ENCODE data around the gene PCDH11Y. TPM values are rescaled to one million over a fixed set of nuclear protein-coding genes. Genes with fewer than 3 reads are reported as not detected.
"Not testable (repeated sequence)": the region's sequence is repeated elsewhere in the genome, so short reads cannot be mapped to it uniquely, and the experiment has no call there.

Gene PCDH11Y
- total RNA-seq, 1 experiment from 2014 or later, result not detected

DNA sequence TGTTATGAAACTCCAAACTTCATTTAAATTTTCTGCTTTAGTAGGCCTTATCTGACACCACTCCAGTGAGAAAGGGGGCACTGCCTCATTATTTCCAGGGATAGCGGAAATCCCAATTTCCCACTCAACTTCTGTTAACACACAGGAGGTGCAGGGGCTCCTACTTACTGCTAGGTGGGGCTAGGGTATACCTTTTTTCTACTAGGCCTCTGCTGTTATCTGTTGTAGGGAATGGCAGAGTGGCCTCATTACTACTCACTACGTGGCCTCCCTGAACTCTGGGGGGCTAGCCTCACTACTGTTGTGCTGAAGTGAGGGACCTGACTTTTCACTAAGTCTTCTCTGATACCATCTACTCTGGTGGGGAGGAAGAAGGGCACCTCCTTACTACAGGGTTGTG lies 215.0 kb downstream of the PCDH11Y start:
- BruUV-seq (replicated peaks); intact Hi-C loops (cut with micrococcal nuclease); H3K27me3 ChIP-seq (ENCODE audit: insufficient read depth, low read length); POLR2A ChIA-PET; CTCF ChIA-PET; H4K20me1 ChIP-seq (ENCODE audit: insufficient read depth); RAD21 ChIA-PET (ENCODE audit: low non-redundant PET in 1 of 2, low total read pairs in 2 of 2, uncharacterized antibody in 2 of 2, unreplicated experiment in 2 of 2); H3K9me3 ChIP-seq (ENCODE audit: control insufficient read depth in 1 of 2, insufficient read depth in 1 of 2, low read depth in 1 of 2, low read length in 2 of 2); H3K27ac ChIP-seq (ENCODE audit: low read depth, low read length); H3K4me1 ChIP-seq (ENCODE audit: control insufficient read depth in 1 of 2, insufficient read depth in 2 of 2, low read length in 2 of 2); H3K9ac ChIP-seq (ENCODE audit: low read length); H3K36me3 ChIP-seq (ENCODE audit: control insufficient read depth in 1 of 2, insufficient read depth in 2 of 2, low read length in 2 of 2); ATAC-seq; H3K79me2 ChIP-seq (ENCODE audit: insufficient read depth, low read length); DNase-seq (ENCODE audit: low read depth, low spot score); H2AFZ ChIP-seq (ENCODE audit: low read depth, low read length, poor library complexity, severe bottlenecking); H3K4me2 ChIP-seq (ENCODE audit: low read length); H3K4me3 ChIP-seq (replicated peaks in 1 of 2; ENCODE audit: low read depth in 1 of 2, low read length in 2 of 2); H3K9me2 ChIP-seq (ENCODE audit: insufficient read depth): not testable (repeated sequence)

DNA sequence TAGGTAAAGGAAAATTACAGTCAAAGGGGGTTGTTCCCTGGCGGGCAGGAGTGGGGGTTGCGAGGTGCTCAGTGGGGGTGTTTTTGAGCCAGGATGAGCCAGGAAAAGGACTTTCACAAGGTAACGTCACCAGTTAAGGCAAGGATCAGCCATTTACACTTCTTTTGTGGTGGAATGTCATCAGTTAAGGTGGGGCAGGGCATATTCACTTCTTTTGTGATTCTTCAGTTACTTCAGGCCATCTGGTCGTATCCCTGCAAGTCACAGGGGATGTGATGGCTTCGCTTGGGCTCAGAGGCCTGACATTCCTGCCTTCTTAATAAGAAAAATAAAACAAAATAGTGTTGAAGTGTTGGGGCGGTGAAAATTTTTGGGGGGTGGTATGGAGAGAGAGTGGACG lies 324.8 kb downstream of the PCDH11Y start:
- CTCF ChIA-PET; H3K9ac ChIP-seq (ENCODE audit: low read length); H3K27me3 ChIP-seq (ENCODE audit: insufficient read depth, low read length); POLR2A ChIA-PET; H2AFZ ChIP-seq (ENCODE audit: low read depth, low read length, poor library complexity, severe bottlenecking); H3K79me2 ChIP-seq (ENCODE audit: insufficient read depth, low read length); RAD21 ChIA-PET (ENCODE audit: low non-redundant PET in 1 of 2, low total read pairs in 2 of 2, uncharacterized antibody in 2 of 2, unreplicated experiment in 2 of 2); H3K9me2 ChIP-seq (ENCODE audit: insufficient read depth); BruUV-seq (replicated peaks); H3K4me3 ChIP-seq (replicated peaks in 1 of 2; ENCODE audit: low read depth in 1 of 2, low read length in 2 of 2); intact Hi-C loops (cut with micrococcal nuclease); H3K36me3 ChIP-seq (ENCODE audit: control insufficient read depth in 1 of 2, insufficient read depth in 2 of 2, low read length in 2 of 2); H3K9me3 ChIP-seq (ENCODE audit: control insufficient read depth in 1 of 2, insufficient read depth in 1 of 2, low read depth in 1 of 2, low read length in 2 of 2); H3K27ac ChIP-seq (ENCODE audit: low read depth, low read length); ATAC-seq; DNase-seq (ENCODE audit: low read depth, low spot score); H3K4me2 ChIP-seq (ENCODE audit: low read length); H4K20me1 ChIP-seq (ENCODE audit: insufficient read depth); H3K4me1 ChIP-seq (ENCODE audit: control insufficient read depth in 1 of 2, insufficient read depth in 2 of 2, low read length in 2 of 2): not testable (repeated sequence)

DNA sequence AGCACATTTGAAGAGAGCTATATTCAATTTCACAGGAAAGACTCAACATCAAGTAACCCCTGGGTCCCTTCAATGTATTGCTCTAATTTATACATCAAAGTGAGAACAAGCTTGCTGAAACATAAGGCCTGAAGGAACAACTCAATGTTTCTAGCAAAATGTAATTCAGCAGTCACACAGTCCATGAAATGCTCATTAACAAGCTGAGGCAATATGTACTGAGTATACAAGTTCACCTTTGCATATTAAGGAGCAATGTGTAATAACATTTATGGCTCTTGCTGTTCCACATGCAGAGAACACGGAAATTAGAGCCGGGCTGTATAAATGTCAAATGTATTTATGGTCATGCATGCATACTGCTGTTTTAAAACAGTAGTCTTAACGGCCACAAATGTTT lies 342.1 kb downstream of the PCDH11Y start:
- H3K4me2 ChIP-seq (ENCODE audit: low read length); RAD21 ChIA-PET (ENCODE audit: low non-redundant PET in 1 of 2, low total read pairs in 2 of 2, uncharacterized antibody in 2 of 2, unreplicated experiment in 2 of 2); H3K9me2 ChIP-seq (ENCODE audit: insufficient read depth); intact Hi-C loops (cut with micrococcal nuclease); H4K20me1 ChIP-seq (ENCODE audit: insufficient read depth); H2AFZ ChIP-seq (ENCODE audit: low read depth, low read length, poor library complexity, severe bottlenecking); BruUV-seq (replicated peaks); H3K4me1 ChIP-seq (ENCODE audit: control insufficient read depth in 1 of 2, insufficient read depth in 2 of 2, low read length in 2 of 2); H3K27ac ChIP-seq (ENCODE audit: low read depth, low read length); H3K4me3 ChIP-seq (replicated peaks in 1 of 2; ENCODE audit: low read depth in 1 of 2, low read length in 2 of 2); H3K9ac ChIP-seq (ENCODE audit: low read length); H3K9me3 ChIP-seq (ENCODE audit: control insufficient read depth in 1 of 2, insufficient read depth in 1 of 2, low read depth in 1 of 2, low read length in 2 of 2); H3K36me3 ChIP-seq (ENCODE audit: control insufficient read depth in 1 of 2, insufficient read depth in 2 of 2, low read length in 2 of 2); H3K27me3 ChIP-seq (ENCODE audit: insufficient read depth, low read length); DNase-seq (ENCODE audit: low read depth, low spot score); POLR2A ChIA-PET; CTCF ChIA-PET; H3K79me2 ChIP-seq (ENCODE audit: insufficient read depth, low read length); ATAC-seq: not testable (repeated sequence)

DNA sequence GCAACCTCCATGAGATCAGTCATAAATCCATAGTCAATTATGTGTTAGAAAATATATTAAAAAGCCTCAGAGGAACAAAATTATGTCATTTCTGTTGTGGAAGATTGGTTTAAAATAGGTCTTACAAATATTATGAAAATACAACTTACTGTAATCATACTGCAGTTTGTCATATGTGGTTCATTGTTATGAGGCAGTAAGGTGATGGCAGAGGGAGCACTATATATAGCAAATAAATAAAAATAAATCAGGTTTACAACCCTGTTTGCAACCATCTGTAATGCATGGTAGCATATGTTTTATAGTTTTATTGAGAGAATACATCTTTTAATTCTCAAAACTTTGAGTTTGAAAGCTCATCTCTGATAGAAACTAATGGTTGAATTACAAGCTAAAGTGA lies 543.6 kb downstream of the PCDH11Y start:
- H3K9me2 ChIP-seq (ENCODE audit: insufficient read depth); H3K4me1 ChIP-seq (ENCODE audit: control insufficient read depth in 1 of 2, insufficient read depth in 2 of 2, low read length in 2 of 2); H3K4me2 ChIP-seq (ENCODE audit: low read length); H3K4me3 ChIP-seq (replicated peaks in 1 of 2; ENCODE audit: low read depth in 1 of 2, low read length in 2 of 2); H3K9ac ChIP-seq (ENCODE audit: low read length); CTCF ChIA-PET; H3K27ac ChIP-seq (ENCODE audit: low read depth, low read length); RAD21 ChIA-PET (ENCODE audit: low non-redundant PET in 1 of 2, low total read pairs in 2 of 2, uncharacterized antibody in 2 of 2, unreplicated experiment in 2 of 2); H4K20me1 ChIP-seq (ENCODE audit: insufficient read depth); intact Hi-C loops (cut with micrococcal nuclease); H3K9me3 ChIP-seq (ENCODE audit: control insufficient read depth in 1 of 2, insufficient read depth in 1 of 2, low read depth in 1 of 2, low read length in 2 of 2); H3K27me3 ChIP-seq (ENCODE audit: insufficient read depth, low read length); POLR2A ChIA-PET; H2AFZ ChIP-seq (ENCODE audit: low read depth, low read length, poor library complexity, severe bottlenecking); H3K79me2 ChIP-seq (ENCODE audit: insufficient read depth, low read length); BruUV-seq (replicated peaks); DNase-seq (ENCODE audit: low read depth, low spot score); ATAC-seq; H3K36me3 ChIP-seq (ENCODE audit: control insufficient read depth in 1 of 2, insufficient read depth in 2 of 2, low read length in 2 of 2): not testable (repeated sequence)

DNA sequence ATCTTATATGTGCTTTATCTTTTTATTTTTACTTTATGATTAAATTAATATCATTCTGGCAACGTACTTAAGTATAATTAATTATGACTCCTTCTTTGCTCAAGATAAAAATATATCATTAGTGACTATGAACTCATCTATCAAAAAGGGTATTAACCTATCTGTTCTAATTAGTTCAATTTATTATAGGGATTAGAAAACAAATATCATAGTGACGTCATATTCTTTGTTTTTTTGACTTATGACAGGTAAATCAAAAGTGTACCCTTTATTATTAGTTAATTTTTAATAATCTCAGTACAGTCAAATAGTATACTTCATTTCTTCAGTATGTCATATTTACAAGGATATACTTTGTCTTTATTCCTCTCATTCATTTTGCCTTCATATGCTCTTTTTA lies 638.5 kb downstream of the PCDH11Y start:
- BruUV-seq (replicated peaks); H3K9me2 ChIP-seq (ENCODE audit: insufficient read depth); H3K4me1 ChIP-seq (ENCODE audit: control insufficient read depth in 1 of 2, insufficient read depth in 2 of 2, low read length in 2 of 2); POLR2A ChIA-PET; H3K9ac ChIP-seq (ENCODE audit: low read length); RAD21 ChIA-PET (ENCODE audit: low non-redundant PET in 1 of 2, low total read pairs in 2 of 2, uncharacterized antibody in 2 of 2, unreplicated experiment in 2 of 2); CTCF ChIA-PET; ATAC-seq; H2AFZ ChIP-seq (ENCODE audit: low read depth, low read length, poor library complexity, severe bottlenecking); DNase-seq (ENCODE audit: low read depth, low spot score); H4K20me1 ChIP-seq (ENCODE audit: insufficient read depth); intact Hi-C loops (cut with micrococcal nuclease); H3K36me3 ChIP-seq (ENCODE audit: control insufficient read depth in 1 of 2, insufficient read depth in 2 of 2, low read length in 2 of 2); H3K79me2 ChIP-seq (ENCODE audit: insufficient read depth, low read length); H3K4me2 ChIP-seq (ENCODE audit: low read length); H3K27me3 ChIP-seq (ENCODE audit: insufficient read depth, low read length); H3K4me3 ChIP-seq (replicated peaks in 1 of 2; ENCODE audit: low read depth in 1 of 2, low read length in 2 of 2); H3K9me3 ChIP-seq (ENCODE audit: control insufficient read depth in 1 of 2, insufficient read depth in 1 of 2, low read depth in 1 of 2, low read length in 2 of 2); H3K27ac ChIP-seq (ENCODE audit: low read depth, low read length): not testable (repeated sequence)

All from HCT116 (cell line).